Liver (tissue), 3 donors: ENCODE data around the gene SEMA3C.

Source experiments
- EGR1 ChIP-seq, 2 donors: IDR thresholded peaks; 2 replicates each; pipeline ENCODE4 v1.6.1; 2016 to 2018; ENCODE audit warnings: antibody characterized with exemption in 2 of 2, low read depth in 2 of 2
- JUND ChIP-seq, 2 donors: IDR thresholded peaks; 2 replicates each; pipeline ENCODE4 v1.6.1; 2016; ENCODE audit warnings: antibody characterized with exemption in 2 of 2
- RAD21 ChIP-seq, 2 donors: IDR thresholded peaks; 2 replicates each; pipeline ENCODE4 v1.6.1; 2016; ENCODE audit warnings: antibody characterized with exemption in 2 of 2, mild to moderate bottlenecking in 2 of 2
- RXRA ChIP-seq, 2 donors: IDR thresholded peaks; 2 replicates each; pipeline ENCODE4 v1.6.1; 2017 to 2018; ENCODE audit warnings: antibody characterized with exemption in 2 of 2, mild to moderate bottlenecking in 1 of 2
- SP1 ChIP-seq: IDR thresholded peaks from 2 replicates; pipeline ENCODE4 v1.6.1; 2018; ENCODE audit warnings: antibody characterized with exemption, mild to moderate bottlenecking
- YY1 ChIP-seq: IDR thresholded peaks from 2 replicates; pipeline ENCODE4 v1.6.1; 2016; ENCODE audit warnings: antibody characterized with exemption, mild to moderate bottlenecking
- TF ChIP-seq, protein P1 (sequence below): IDR thresholded peaks from 2 replicates; pipeline ENCODE4 v1.6.1; 2016; ENCODE audit warnings: antibody characterized with exemption, mild to moderate bottlenecking
- TF ChIP-seq, protein P2 (sequence below): fragments of 150-350 bp; IDR thresholded peaks from 2 replicates; pipeline ENCODE4 v1.5.1; 2017; ENCODE audit warnings: improper control_type of control experiment, low read depth, low read length; ENCODE audit not compliant: missing input control
- TF ChIP-seq, protein P3 (sequence below): IDR thresholded peaks from 2 replicates; pipeline ENCODE4 v1.6.1; 2016; ENCODE audit warnings: antibody characterized with exemption
- donor health status: healthy.
- donor health status: healthy.

DNA sequence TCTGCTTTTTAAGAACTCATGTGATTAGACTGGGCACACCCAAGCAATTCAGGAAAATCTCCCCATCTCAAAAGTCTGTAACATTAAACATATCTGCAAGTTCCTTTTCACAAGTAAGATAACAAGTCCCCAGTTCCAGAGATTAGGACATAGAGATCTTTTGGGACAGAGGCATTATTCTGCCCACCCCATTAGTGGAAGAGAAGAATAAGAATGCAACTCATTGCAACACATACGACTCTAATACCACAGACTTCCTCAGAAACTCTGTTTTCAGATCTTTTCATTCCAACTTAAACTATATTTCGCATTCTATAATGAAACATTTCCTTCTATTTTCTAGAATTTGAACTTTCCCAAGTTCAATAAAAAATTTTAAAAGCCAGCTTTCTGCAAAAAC lies 137.7 kb downstream of the SEMA3C start:
- TF ChIP-seq, protein P1, sequence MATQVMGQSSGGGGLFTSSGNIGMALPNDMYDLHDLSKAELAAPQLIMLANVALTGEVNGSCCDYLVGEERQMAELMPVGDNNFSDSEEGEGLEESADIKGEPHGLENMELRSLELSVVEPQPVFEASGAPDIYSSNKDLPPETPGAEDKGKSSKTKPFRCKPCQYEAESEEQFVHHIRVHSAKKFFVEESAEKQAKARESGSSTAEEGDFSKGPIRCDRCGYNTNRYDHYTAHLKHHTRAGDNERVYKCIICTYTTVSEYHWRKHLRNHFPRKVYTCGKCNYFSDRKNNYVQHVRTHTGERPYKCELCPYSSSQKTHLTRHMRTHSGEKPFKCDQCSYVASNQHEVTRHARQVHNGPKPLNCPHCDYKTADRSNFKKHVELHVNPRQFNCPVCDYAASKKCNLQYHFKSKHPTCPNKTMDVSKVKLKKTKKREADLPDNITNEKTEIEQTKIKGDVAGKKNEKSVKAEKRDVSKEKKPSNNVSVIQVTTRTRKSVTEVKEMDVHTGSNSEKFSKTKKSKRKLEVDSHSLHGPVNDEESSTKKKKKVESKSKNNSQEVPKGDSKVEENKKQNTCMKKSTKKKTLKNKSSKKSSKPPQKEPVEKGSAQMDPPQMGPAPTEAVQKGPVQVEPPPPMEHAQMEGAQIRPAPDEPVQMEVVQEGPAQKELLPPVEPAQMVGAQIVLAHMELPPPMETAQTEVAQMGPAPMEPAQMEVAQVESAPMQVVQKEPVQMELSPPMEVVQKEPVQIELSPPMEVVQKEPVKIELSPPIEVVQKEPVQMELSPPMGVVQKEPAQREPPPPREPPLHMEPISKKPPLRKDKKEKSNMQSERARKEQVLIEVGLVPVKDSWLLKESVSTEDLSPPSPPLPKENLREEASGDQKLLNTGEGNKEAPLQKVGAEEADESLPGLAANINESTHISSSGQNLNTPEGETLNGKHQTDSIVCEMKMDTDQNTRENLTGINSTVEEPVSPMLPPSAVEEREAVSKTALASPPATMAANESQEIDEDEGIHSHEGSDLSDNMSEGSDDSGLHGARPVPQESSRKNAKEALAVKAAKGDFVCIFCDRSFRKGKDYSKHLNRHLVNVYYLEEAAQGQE: no peak
- TF ChIP-seq, protein P2, sequence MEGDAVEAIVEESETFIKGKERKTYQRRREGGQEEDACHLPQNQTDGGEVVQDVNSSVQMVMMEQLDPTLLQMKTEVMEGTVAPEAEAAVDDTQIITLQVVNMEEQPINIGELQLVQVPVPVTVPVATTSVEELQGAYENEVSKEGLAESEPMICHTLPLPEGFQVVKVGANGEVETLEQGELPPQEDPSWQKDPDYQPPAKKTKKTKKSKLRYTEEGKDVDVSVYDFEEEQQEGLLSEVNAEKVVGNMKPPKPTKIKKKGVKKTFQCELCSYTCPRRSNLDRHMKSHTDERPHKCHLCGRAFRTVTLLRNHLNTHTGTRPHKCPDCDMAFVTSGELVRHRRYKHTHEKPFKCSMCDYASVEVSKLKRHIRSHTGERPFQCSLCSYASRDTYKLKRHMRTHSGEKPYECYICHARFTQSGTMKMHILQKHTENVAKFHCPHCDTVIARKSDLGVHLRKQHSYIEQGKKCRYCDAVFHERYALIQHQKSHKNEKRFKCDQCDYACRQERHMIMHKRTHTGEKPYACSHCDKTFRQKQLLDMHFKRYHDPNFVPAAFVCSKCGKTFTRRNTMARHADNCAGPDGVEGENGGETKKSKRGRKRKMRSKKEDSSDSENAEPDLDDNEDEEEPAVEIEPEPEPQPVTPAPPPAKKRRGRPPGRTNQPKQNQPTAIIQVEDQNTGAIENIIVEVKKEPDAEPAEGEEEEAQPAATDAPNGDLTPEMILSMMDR: no peak
- no peak for TF ChIP-seq EGR1 (IDR thresholded peaks at IDR 0.05; ENCODE audit: low read depth in 2 of 2)
- TF ChIP-seq JUND (IDR thresholded peaks at IDR 0.05): no peak
- TF ChIP-seq RXRA (IDR thresholded peaks at IDR 0.05): no peak
- no peak for TF ChIP-seq SP1
- TF ChIP-seq YY1: no peak
- TF ChIP-seq, protein P3, sequence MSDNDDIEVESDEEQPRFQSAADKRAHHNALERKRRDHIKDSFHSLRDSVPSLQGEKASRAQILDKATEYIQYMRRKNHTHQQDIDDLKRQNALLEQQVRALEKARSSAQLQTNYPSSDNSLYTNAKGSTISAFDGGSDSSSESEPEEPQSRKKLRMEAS: no peak
- TF ChIP-seq RAD21 (IDR thresholded peaks at IDR 0.05): no peak
